ENCODE results near the gene TMOD1. TPM values are rescaled to one million over a fixed set of nuclear protein-coding genes. Genes with fewer than 3 reads are reported as not detected.

Gene TMOD1
- total and polyA plus RNA-seq, 9 of the 15 experiments (the other 6 are each of a cell fraction or from before 2014, with no cell fraction given), result 7.1 to 41.2 (median 14.2) TPM

DNA sequence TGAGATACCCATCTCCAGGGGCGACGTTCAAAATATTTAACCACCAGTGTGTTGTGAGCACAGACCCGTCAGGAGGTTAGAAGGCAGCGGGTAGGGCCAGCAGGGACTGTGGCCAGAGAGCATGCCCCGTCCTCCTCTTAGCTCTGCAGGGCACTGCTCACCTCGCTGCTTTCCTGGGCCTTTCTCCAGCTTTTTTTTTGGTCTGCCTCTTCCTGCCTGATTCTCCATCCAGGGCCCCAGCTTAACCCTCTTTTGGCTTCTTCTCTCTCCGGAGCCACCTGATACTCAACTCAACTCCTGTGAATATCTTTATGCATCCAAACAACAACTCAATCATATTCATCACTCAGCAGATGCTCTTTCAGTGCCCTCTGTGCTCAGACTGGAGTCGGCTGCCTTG, 44.0 kb downstream of the TMOD1 start:
- Histone ChIP-seq H3K4me2 (ENCODE audit: insufficient read depth, low read length) (no peak overlapping the region), H3K27me3 (ENCODE audit: control insufficient read depth in 2 of 2, insufficient read depth in 2 of 2, low read length in 2 of 2) (no peaks in the 10 kb centered on the region), H3K4me1 (replicated peaks in 1 of 2; ENCODE audit: control insufficient read depth in 2 of 2, insufficient read depth in 2 of 2, low read length in 2 of 2) (no peaks in the 10 kb centered on the region), H2AFZ (ENCODE audit: low read depth, low read length) (no peak overlapping the region), H3K36me3 (ENCODE audit: control insufficient read depth, insufficient read depth, low read length) (peaks cover 33% of the 10 kb centered on the region), H3K9me1 (ENCODE audit: control insufficient read depth, insufficient read depth, low read length) (no peaks in the 10 kb centered on the region), H3K4me3 (no peak overlapping the region), H3K79me2 (ENCODE audit: control insufficient read depth, insufficient read depth, low read length) (peaks cover 4% of the 10 kb centered on the region; the same call in 1 of the 3 replicates), H3K9me3 (replicated peaks; ENCODE audit: control insufficient read depth, insufficient read depth, low read depth, low read length) (no peaks in the 10 kb centered on the region), H4K20me1 (replicated peaks; ENCODE audit: control insufficient read depth, insufficient read depth, low read length) (peaks cover 9% of the 10 kb centered on the region; the same call in 1 of the 2 replicates), H3K27ac (ENCODE audit: extremely low read depth, low read depth, low read length) (no peak overlapping the region), H3K9ac (ENCODE audit: insufficient read depth in 1 of 2, low read depth in 2 of 2, low read length in 2 of 2) (no peak overlapping the region)
- POLR2A ChIA-PET, result interaction anchor here (1.0 kb wide), 1 partner anchor 11 kb away, joined by 5 read pairs; no protein-coding TSS in a partner anchor
- in situ Hi-C loops (cut with MboI) (no loop called here), intact Hi-C loops (cut with micrococcal nuclease) (no loop called here)
- FAIRE-seq (no peak), DNase-seq (ENCODE audit: extremely low read depth in 1 of 4, low spot score in 3 of 4) (no peak), ATAC-seq (no peak)
- CTCF ChIA-PET (ENCODE audit: low intra/inter-chr PET ratio), result no interaction called here
- no peak for TF ChIP-seq ZNF311 (CRISPR knock-in tag; IDR thresholded peaks at IDR 0.05)
- no peak for TF ChIP-seq ZNF121 (CRISPR knock-in tag; conservative IDR thresholded peaks at IDR 0.05)
- TF ChIP-seq, protein P1, sequence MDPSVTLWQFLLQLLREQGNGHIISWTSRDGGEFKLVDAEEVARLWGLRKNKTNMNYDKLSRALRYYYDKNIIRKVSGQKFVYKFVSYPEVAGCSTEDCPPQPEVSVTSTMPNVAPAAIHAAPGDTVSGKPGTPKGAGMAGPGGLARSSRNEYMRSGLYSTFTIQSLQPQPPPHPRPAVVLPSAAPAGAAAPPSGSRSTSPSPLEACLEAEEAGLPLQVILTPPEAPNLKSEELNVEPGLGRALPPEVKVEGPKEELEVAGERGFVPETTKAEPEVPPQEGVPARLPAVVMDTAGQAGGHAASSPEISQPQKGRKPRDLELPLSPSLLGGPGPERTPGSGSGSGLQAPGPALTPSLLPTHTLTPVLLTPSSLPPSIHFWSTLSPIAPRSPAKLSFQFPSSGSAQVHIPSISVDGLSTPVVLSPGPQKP (CRISPR knock-in tag; IDR thresholded peaks at IDR 0.05), result no peak
- WGBS (ENCODE audit: insufficient coverage, low coverage, missing lambda C conversion rate), result 80% methylated on average over 8 of the region's 8 CpGs
- BruUV-seq (replicated peaks), result no TSS peak

DNA sequence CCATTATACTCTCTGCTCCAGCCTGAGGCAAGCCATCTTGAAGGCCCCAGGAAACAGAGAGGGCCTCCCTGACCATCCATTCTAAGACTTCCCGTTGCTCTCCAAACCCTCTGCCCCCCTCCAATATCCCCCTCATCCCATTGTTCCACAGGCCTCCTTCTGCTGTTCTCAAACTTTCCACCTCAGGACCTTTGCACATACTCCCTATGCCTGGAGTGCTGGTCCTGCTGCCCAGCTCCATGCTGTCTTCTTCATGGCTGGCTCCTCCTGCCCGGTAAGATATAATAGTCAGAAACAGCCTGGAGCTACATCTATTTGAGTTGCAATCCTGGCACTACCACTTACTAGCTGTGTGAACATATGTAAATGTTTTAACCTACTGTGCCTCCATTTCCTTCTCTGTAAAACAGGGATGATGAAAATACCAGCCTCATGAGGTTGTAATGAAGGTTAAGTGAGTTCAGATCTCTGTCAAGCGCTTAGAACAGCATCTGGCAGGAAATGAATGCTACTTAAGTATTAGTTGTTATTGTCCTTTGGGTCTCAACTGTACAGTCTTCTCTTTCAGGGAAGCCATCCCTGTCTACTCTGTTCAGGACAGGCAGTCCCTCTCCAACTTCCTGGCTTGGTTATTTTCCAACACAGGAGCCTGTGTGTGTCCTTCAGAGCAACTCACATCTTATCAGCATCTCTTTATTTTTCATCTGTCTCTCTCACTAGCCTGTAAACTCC, 45.8 kb downstream of the TMOD1 start:
- intact Hi-C loops (cut with micrococcal nuclease), result no loop called here
- POLR2A ChIA-PET, result interaction anchor here (1.1 kb wide), 1 partner anchor 12 kb away, joined by 4 read pairs; no protein-coding TSS in a partner anchor
- no TSS peak for BruUV-seq (replicated peaks)

More for the DNA sequence above, 45.8 kb downstream of the TMOD1 start:
- no peak for TF ChIP-seq NCOA4 (IDR thresholded peaks at IDR 0.05; ENCODE audit: partially characterized antibody)
- TF ChIP-seq RBM25 (IDR thresholded peaks at IDR 0.05; ENCODE audit: low read depth, low read length, severe bottlenecking), result peak; percentile 60
- TF ChIP-seq MED1 (CRISPR knock-in tag; IDR thresholded peaks at IDR 0.05; ENCODE audit: borderline replicate concordance), result no peak
- H3K4me3 ChIP-seq, result no peak overlapping the region
- in situ Hi-C loops (cut with MboI), result no loop called here
- peaks cover 9% of the 10 kb centered on the region; the same call in 1 of the 2 replicates for H4K20me1 ChIP-seq (replicated peaks; ENCODE audit: control insufficient read depth, insufficient read depth, low read length)
- peaks cover 35% of the 10 kb centered on the region for H3K36me3 ChIP-seq (ENCODE audit: control insufficient read depth, insufficient read depth, low read length)
- ATAC-seq (no peak), DNase-seq (ENCODE audit: extremely low read depth in 1 of 4, low spot score in 3 of 4) (no peak), FAIRE-seq (no peak)
- no peaks in the 10 kb centered on the region for H3K27me3 ChIP-seq (ENCODE audit: control insufficient read depth in 2 of 2, insufficient read depth in 2 of 2, low read length in 2 of 2)
- H2AFZ ChIP-seq (ENCODE audit: low read depth, low read length), result no peak overlapping the region
- H3K9me3 ChIP-seq (replicated peaks; ENCODE audit: control insufficient read depth, insufficient read depth, low read depth, low read length), result no peaks in the 10 kb centered on the region
- no peak overlapping the region for H3K27ac ChIP-seq (ENCODE audit: extremely low read depth, low read depth, low read length)
- 76% methylated on average over 3 of the region's 3 CpGs for WGBS (ENCODE audit: insufficient coverage, low coverage, missing lambda C conversion rate)
- H3K9ac ChIP-seq (ENCODE audit: insufficient read depth in 1 of 2, low read depth in 2 of 2, low read length in 2 of 2), result no peak overlapping the region
- CTCF ChIA-PET (ENCODE audit: low intra/inter-chr PET ratio), result no interaction called here
- H3K4me2 ChIP-seq (ENCODE audit: insufficient read depth, low read length), result no peak overlapping the region
- no peaks in the 10 kb centered on the region for H3K4me1 ChIP-seq (replicated peaks in 1 of 2; ENCODE audit: control insufficient read depth in 2 of 2, insufficient read depth in 2 of 2, low read length in 2 of 2)
- no peaks in the 10 kb centered on the region for H3K9me1 ChIP-seq (ENCODE audit: control insufficient read depth, insufficient read depth, low read length)
- H3K79me2 ChIP-seq (ENCODE audit: control insufficient read depth, insufficient read depth, low read length), result peaks cover 4% of the 10 kb centered on the region; the same call in 1 of the 3 replicates

Data from K562 (cell line).